HG03045 (cell line): ENCODE measurements around the gene CDT1.
"Not testable (repeated sequence)": the region's sequence is repeated elsewhere in the genome, so short reads cannot be mapped to it uniquely, and the experiment has no call there.

Experiments
- ATAC-seq: cut with Tn5 transposase; IDR thresholded peaks from one replicate; pipeline ENCODE4 v1.9.1; 2021; ENCODE audit warnings: mild to moderate bottlenecking, moderate library complexity; ENCODE audit not compliant: unreplicated experiment

The CDT1 gene

DNA sequence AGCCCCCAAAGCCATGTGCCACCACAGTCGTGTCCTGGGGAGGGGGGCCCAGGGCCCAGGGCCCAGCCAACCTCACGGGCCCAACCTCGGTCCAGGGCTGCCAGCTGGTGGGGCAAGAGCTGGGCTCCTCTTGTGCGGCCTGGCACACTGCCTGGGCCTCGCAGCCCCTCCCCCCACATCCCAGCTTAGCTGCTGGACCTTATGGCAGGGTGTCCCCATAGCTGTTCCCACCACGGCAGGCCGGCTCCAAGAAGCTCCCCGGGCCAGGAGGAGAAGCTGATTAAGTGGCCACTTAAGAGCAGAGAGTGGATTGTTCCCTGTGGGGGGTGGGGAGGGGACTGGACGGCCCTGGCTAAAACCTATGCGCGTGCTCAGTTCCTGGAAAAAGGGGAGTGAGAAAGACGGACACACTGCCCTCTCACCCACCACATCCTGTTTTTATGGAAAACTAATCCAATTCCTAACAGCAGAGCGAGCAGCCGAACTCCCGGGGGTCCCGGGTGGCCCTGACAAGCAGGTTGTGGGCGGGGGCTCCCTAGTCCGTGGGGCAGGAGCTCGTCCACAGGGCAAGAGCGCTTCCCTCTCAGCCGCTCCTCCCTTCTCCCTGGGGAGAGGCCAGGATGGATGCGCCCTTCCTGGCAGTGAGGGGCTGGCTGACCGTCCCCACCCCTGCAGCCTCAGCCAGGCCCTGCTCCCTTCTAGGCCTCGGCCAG lies 35.4 kb upstream of the CDT1 start:
- ATAC-seq = no peak

- no peak for ATAC-seq
These were observed 33.8 kb upstream of the CDT1 start for GRCh38 chr16:88769617-88770460.

DNA sequence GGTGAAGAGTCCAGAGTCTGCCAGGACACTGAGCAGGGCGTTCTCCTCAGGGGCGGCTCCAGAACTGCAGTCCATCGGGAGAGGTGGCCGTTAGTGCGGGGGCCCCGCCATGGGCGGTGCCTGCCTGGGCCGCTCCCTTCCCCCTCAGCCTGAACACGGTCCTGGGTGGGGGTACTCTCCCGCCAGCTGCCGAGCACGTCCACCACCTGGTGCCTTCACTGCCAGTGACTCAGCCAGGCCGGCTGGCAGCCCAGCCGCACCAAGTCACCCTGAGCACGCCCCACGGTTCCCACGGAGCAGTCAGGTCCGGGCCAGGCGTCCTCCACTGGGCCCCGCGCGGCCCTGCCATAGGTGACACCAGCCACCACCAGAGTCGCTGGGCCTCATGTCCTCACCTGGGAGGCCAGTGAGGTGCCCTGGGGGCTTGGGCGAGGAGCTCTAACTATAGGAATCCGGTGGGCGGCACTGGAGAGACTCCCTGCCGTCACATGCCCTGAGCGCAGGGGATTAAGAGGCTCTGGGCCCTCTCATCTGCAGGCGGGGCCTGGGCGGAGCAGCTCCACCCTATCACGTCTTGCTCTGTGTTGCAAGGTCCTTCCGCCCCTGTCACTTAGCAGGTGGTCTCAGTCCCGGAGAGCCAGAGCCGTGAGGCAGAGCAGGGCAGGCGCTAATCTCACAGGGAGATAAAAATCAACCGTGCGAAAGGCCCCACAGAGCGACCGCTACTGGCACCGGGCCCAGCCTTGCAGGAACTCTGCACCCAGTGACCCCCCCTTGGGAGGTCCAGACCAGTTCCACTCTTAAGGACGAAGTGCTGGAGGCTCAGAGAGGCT lies 32.9 kb upstream of the CDT1 start:
- ATAC-seq = no peak

DNA sequence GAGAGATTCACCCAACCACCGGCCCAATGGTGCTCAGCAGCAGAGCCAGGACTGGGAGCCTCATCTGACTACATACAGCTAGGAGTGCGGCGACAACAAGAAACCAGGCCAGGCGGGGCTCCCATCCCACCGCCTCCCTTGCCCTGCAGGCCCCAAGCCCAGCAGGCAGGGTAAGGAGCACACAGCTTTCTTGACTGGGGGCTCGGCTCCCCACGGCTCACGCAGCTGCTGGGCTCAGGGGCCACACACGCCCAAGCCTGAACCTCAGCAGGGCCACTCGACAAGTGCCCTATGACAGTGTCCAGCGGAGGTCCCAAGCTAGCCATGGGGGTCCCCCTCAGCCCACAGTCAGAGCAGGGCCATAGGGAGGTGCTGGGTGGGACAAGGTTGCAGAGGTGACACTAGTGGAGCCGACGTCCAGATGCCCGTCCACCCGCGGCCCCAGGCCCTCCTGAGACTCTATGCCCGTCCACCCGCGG lies 32.3 kb upstream of the CDT1 start:
- no peak for ATAC-seq

- not testable (repeated sequence) for ATAC-seq
These were observed 31.8 kb upstream of the CDT1 start for GRCh38 chr16:88771781-88772180.

DNA sequence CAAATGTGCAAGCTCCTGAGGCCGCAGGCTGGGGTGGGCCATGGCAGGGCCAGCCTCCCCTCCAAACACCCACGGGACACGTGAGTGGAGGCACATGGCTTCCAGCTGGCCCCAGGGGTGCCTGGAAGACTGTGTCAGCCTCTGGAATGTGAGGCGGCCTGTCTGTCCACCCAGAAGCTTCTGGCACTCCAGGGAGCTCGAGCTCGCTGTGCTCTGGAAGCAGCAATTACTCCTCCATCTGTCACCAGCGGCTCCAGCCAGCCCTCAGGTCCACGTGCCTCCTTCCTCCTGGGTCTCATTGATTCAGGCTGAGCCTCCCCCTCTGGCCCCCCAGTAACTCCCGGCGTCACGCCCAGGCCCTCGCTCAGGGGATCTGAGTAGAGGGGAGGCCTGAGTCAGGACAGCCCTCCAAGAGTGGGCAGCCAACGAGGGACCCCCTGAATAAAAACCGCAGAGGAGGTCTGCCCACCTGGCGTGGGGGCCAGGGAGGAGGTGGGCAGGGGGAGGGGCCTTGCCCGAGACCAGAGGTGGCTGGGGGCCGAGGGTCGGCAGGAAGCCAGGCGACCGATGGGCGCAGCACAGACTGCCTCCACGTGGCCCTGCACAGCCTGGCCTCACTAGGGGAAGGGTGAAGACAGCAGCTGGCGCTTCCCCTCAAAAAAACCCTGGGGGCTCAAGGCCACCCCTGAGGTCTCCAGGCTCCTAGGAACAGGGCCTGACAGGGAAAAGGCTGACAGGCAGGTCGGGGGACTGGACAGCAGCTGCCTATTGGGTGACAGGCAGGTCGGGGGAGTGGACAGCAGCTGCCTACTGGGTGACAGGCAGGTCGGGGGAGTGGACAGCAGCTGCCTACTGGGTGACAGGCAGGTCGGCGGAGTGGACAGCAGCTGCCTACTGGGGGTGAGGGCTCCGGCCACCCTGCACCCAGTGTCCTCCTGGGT lies 30.4 kb upstream of the CDT1 start:
- no peak for ATAC-seq

- ATAC-seq = no peak
These were observed 29.7 kb upstream of the CDT1 start for GRCh38 chr16:88773812-88774291.

GRCh38 chr16:88774544-88775393 lies 28.8 kb upstream of the CDT1 start:
- no peak for ATAC-seq

DNA sequence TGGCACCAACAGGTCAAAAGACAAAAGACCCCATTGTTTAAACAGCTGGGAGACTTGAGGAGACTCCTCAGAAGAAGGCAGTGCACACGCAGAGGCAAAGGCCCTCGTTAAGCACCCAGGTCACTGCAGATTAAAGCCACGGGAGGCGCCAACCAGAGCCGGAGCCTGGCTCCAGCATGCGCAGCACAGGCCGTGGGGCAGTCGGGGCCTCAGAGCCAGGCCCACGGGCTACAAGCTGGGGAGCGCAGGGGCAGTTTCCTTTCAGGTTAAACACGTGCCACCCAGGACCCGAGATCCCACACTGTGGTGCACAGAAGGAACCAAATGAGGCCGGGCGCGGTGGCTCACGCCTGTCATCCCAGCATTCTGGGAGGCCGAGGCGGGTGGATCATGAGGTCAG lies 27.8 kb upstream of the CDT1 start:
- no peak for ATAC-seq

GRCh38 chr16:88777471-88778270 lies 25.9 kb upstream of the CDT1 start:
- ATAC-seq = no peak

GRCh38 chr16:88778271-88778525 lies 25.4 kb upstream of the CDT1 start:
- no peak for ATAC-seq

- ATAC-seq = no peak
These were observed 25.0 kb upstream of the CDT1 start for GRCh38 chr16:88778541-88779065.

DNA sequence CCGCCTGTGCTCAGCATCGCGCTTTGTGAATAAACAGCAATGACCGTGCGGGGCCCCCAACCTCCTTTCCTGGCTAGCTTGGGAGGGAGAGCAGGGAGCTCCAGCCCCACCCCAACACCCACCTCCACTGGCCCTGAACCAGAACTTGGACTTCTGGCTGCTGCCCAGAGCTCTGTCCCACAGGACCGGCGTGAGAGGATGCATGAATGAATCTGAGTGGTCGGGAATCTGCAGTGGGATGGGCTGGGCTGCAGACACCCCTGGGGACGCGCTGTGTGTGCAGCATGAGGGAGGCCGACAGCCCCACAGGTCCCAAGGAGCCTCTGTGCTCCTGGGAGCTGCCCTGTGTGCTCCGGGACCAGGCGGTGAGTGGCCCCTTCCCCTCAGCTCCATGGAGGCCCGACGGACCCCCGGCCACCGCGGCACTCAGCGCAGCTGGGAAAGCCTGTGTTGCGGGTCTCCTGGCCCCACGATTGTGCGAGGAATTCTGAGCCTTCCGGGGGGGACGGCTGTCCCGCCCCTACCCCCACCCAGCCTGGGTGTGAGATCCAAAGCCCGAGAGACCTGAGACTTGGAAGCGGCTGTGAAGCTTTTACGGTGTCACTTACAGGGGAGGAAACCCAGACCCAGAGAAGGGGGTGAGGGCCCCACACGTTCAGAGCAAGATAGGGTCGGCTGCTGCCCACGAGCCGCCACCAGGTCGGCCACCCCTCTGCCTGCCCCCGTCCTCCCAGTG lies 24.0 kb upstream of the CDT1 start:
- ATAC-seq = no peak

DNA sequence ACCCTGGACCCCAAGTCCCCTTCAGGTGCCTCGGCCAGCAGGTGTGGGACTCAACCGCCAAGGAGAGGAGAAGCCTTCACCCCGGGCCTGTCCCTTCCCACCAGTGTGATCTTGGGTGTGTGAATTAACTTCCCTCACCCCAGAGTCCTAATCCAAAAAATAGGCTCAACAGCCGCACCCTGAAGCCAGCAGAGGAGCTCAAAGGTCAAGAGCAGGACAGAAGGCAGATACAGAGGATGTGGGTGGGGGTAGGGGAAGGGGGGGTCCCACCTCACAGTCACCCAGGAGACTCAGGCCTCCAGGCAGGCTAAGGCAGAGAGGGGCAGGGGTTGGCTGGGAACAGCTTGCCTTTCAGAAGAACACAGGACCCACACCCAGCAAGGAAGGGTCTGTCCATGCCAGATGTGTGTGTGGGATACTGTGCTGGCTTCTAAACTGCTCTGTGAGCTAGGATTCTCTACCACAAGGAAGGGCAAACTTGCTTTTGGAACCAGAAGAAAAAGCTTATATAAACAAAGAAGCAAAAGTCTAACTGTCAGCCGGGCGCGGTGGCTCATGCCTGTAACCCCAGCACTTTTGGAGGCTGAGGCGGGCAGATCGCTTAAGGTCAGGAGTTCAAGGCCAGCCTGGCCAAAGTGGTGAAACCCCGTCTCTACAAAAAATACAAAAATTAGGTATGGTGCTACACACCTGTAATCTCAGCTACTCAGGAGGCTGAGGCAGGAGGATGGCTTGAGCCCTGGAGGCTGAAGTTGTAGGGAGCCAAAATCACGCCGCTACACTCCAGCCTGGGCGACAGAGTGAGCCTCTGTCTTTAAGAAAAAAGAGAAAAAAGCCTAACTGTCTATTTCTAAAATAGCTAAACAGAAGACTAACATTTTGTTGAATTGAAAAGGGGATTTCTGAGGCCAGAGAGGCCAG lies 23.2 kb upstream of the CDT1 start:
- ATAC-seq = no peak

GRCh38 chr16:88781140-88782077 lies 22.2 kb upstream of the CDT1 start:
- no peak for ATAC-seq
